H1 (cell line): ENCODE measurements around the gene NR2F1. TPM values are rescaled to one million over a fixed set of nuclear protein-coding genes. Genes with fewer than 3 reads are reported as not detected.

Source experiments
- CTCF ChIA-PET: fragments of 300-600 bp; sonication (Branson Sonifier 250); formaldehyde crosslinking; loops from one replicate; lab custom pipeline; 2021; ENCODE audit not compliant: partially characterized antibody; lab: Charles Lee
- POLR2A ChIA-PET: fragments of 300-600 bp; sonication (Branson Sonifier 250); formaldehyde crosslinking; loops from one replicate; lab custom pipeline; 2021; ENCODE audit warnings: inconsistent platforms; ENCODE audit not compliant: partially characterized antibody; lab: Charles Lee
- DNase-seq, 2 experiments: peaks; one replicate each; pipeline versions ENCODE4 v3.0.0 to v3.0.0-alpha.2; 2010 to 2022; ENCODE audit warnings: low spot score in 2 of 2, low read depth in 1 of 2, mixed read lengths in 1 of 2
- FAIRE-seq: peaks from 2 replicates; lab custom pipeline; 2011; peaks lifted over from hg19 to GRCh38; lab: Jason Lieb, UNC
- H2AFZ ChIP-seq: 2 replicates; pipeline ENCODE4 v1.8.1; 2012; ENCODE audit warnings: low read length, inconsistent platforms
- H2AK5ac ChIP-seq: 2 replicates; pipeline ENCODE4 v1.6.1; 2013; ENCODE audit warnings: low read depth, low read length
- H2BK120ac ChIP-seq: replicated peaks from 2 replicates; pipeline ENCODE3; 2013; ENCODE audit warnings: low read depth, low read length, inconsistent platforms
- H2BK12ac ChIP-seq: 2 replicates; pipeline ENCODE4 v1.6.1; 2013; ENCODE audit warnings: low read depth, low read length
- H2BK15ac ChIP-seq: 2 replicates; pipeline ENCODE4 v1.6.1; 2013; ENCODE audit warnings: low read length
- H2BK20ac ChIP-seq: 2 replicates; pipeline ENCODE4 v1.6.1; 2013; ENCODE audit warnings: low read length
- H2BK5ac ChIP-seq: 2 replicates; pipeline ENCODE4 v1.6.1; 2013; ENCODE audit warnings: low read depth, low read length
- H3K14ac ChIP-seq: 2 replicates; pipeline ENCODE4 v1.6.1; 2013; ENCODE audit warnings: inconsistent platforms; ENCODE audit not compliant: insufficient read length
- H3K18ac ChIP-seq: 2 replicates; pipeline ENCODE4 v1.6.1; 2013; ENCODE audit warnings: low read length; ENCODE audit errors: extremely low read depth
- H3K23ac ChIP-seq: 2 replicates; pipeline ENCODE4 v1.6.1; 2013; ENCODE audit warnings: inconsistent platforms; ENCODE audit not compliant: insufficient read length
- H3K23me2 ChIP-seq: 2 replicates; pipeline ENCODE4 v1.6.1; 2013; ENCODE audit warnings: low read depth, low read length
- H3K27ac ChIP-seq: 2 replicates; pipeline ENCODE4 v1.6.1; 2011; ENCODE audit warnings: low read depth, low read length, inconsistent platforms
- H3K27me3 ChIP-seq, 4 experiments: replicated peaks in 1 of 4; 1 replicate in 1 of 4; 2 replicates in 3 of 4; pipeline versions ENCODE4 v1.6.1 to v1.8.1; 2011 to 2013; ENCODE audit warnings: low read length in 3 of 4, mild to moderate bottlenecking in 3 of 4, inconsistent platforms in 2 of 4, mixed read lengths in 2 of 4, moderate library complexity in 1 of 4; ENCODE audit not compliant: control insufficient read depth in 3 of 4, insufficient read depth in 3 of 4; ENCODE audit errors: extremely low read depth in 1 of 4
- H3K36me3 ChIP-seq, 4 experiments: 2 replicates each; pipeline versions ENCODE4 v1.6.1 to v1.8.1; 2011 to 2013; ENCODE audit warnings: mild to moderate bottlenecking in 4 of 4, low read length in 3 of 4, moderate library complexity in 2 of 4, control low read depth in 1 of 4, inconsistent platforms in 1 of 4; ENCODE audit not compliant: insufficient read depth in 4 of 4, control insufficient read depth in 2 of 4
- H3K4ac ChIP-seq: replicated peaks from 2 replicates; pipeline ENCODE3; 2013; ENCODE audit warnings: low read length, low read depth, mixed read lengths, inconsistent platforms; ENCODE audit not compliant: insufficient read length
- H3K4me1 ChIP-seq, 4 experiments: replicated peaks in 1 of 4; 1 replicate in 1 of 4; 2 replicates in 3 of 4; pipeline versions ENCODE4 v1.6.1 to v1.8.1; 2011 to 2013; ENCODE audit warnings: low read length in 3 of 4, inconsistent platforms in 2 of 4, mixed read lengths in 1 of 4; ENCODE audit not compliant: insufficient read depth in 4 of 4, control insufficient read depth in 3 of 4
- H3K4me2 ChIP-seq, 2 experiments: 2 replicates each; pipeline versions ENCODE4 v1.6.1 to v1.8.1; 2011 to 2013; ENCODE audit warnings: low read depth in 2 of 2, low read length in 2 of 2, control low read depth in 1 of 2, inconsistent platforms in 1 of 2, mild to moderate bottlenecking in 1 of 2; ENCODE audit not compliant: insufficient read depth in 1 of 2
- H3K4me3 ChIP-seq, 4 experiments: fragments of 200-600, 300-600 bp in 1 of 4; sonication (generic), shearing (Covaris generic), sonication (Bioruptor Twin) in 1 of 4; 2 replicates each; pipeline versions ENCODE4 v1.5.1 to v1.8.1; 2011 to 2016; ENCODE audit warnings: low read length in 4 of 4, low read depth in 3 of 4, control low read depth in 2 of 4, inconsistent platforms in 2 of 4, mild to moderate bottlenecking in 2 of 4, mixed read lengths in 1 of 4, moderate library complexity in 1 of 4; ENCODE audit not compliant: insufficient read depth in 2 of 4; ENCODE audit errors: extremely low read depth in 1 of 4
- H3K56ac ChIP-seq: replicated peaks from 2 replicates; pipeline ENCODE3; 2013; ENCODE audit warnings: low read depth, mild to moderate bottlenecking, mixed read lengths, low read length, inconsistent platforms; ENCODE audit not compliant: insufficient read length
- H3K79me1 ChIP-seq: 2 replicates; pipeline ENCODE4 v1.6.1; 2013; ENCODE audit warnings: low read depth, low read length, control low read depth
- H3K79me2 ChIP-seq, 2 experiments: 2 replicates each; pipeline versions ENCODE4 v1.6.1 to v1.8.1; 2012 to 2013; ENCODE audit warnings: low read length in 2 of 2, mild to moderate bottlenecking in 2 of 2, inconsistent platforms in 1 of 2; ENCODE audit not compliant: insufficient read depth in 2 of 2, control insufficient read depth in 1 of 2
- H3K9ac ChIP-seq, 4 experiments: replicated peaks in 1 of 4; 1 replicate in 1 of 4; 2 replicates in 3 of 4; pipeline versions ENCODE4 v1.6.1 to v1.8.1; 2011 to 2013; ENCODE audit warnings: low read depth in 3 of 4, low read length in 3 of 4, control low read depth in 2 of 4, mild to moderate bottlenecking in 2 of 4, moderate library complexity in 2 of 4, inconsistent platforms in 1 of 4; ENCODE audit errors: extremely low read depth in 1 of 4
- H3K9me3 ChIP-seq, 2 experiments: 2 replicates each; pipeline versions ENCODE4 v1.6.1 to v1.8.1; 2012 to 2013; ENCODE audit warnings: mild to moderate bottlenecking in 2 of 2, moderate library complexity in 2 of 2, control low read depth in 1 of 2, inconsistent platforms in 1 of 2, low read depth in 1 of 2, low read length in 1 of 2, mixed read lengths in 1 of 2; ENCODE audit not compliant: insufficient read depth in 2 of 2
- H4K20me1 ChIP-seq, 2 experiments: replicated peaks in 1 of 2; 2 replicates each; pipeline versions ENCODE3 to v1.8.1; 2011 to 2013; ENCODE audit warnings: inconsistent platforms in 2 of 2, low read length in 2 of 2, mild to moderate bottlenecking in 1 of 2; ENCODE audit not compliant: insufficient read depth in 2 of 2, control insufficient read depth in 1 of 2
- H4K5ac ChIP-seq: 2 replicates; pipeline ENCODE4 v1.6.1; 2013; ENCODE audit warnings: low read length, low read depth, mixed read lengths, inconsistent platforms; ENCODE audit not compliant: insufficient read length
- H4K8ac ChIP-seq: 2 replicates; pipeline ENCODE4 v1.8.0; 2013; ENCODE audit warnings: mild to moderate bottlenecking, moderate library complexity, low read length, inconsistent platforms; ENCODE audit not compliant: insufficient read depth; ENCODE audit errors: extremely low read depth
- H4K91ac ChIP-seq: replicated peaks from 2 replicates; pipeline ENCODE3; 2013; ENCODE audit warnings: low read length, mixed read lengths, inconsistent platforms; ENCODE audit not compliant: insufficient read length
- CBX5 ChIP-seq: fragments of 300-800, 300-1000 bp; sonication (generic); IDR thresholded peaks from 2 replicates; pipeline ENCODE4 v1.7.1; 2016; ENCODE audit warnings: antibody characterized with exemption, low read length, low read depth
- CHD1 ChIP-seq: IDR thresholded peaks from 2 replicates; pipeline ENCODE4 v1.6.1; 2012; ENCODE audit warnings: low read depth, low read length, improper control_type of control experiment
- EP300 ChIP-seq, 2 experiments: IDR thresholded peaks; 1 replicate in 1 of 2; 2 replicates in 1 of 2; pipeline ENCODE4 v1.6.1; 2011 to 2012; ENCODE audit warnings: low read depth in 2 of 2, low read length in 2 of 2, mild to moderate bottlenecking in 2 of 2, borderline replicate concordance in 1 of 2, inconsistent platforms in 1 of 2, moderate library complexity in 1 of 2
- EZH2 ChIP-seq: fragments of 200-600 bp; sonication (generic); IDR thresholded peaks from 2 replicates; pipeline ENCODE4 v1.7.1; 2012; ENCODE audit warnings: low read depth, mild to moderate bottlenecking, moderate library complexity, low read length, inconsistent platforms; ENCODE audit not compliant: severe bottlenecking
- FOSL1 ChIP-seq: IDR thresholded peaks from 2 replicates; pipeline ENCODE4 v1.6.1; 2011; ENCODE audit warnings: mild to moderate bottlenecking, low read depth, low read length, moderate library complexity; ENCODE audit not compliant: insufficient read depth
- PHF8 ChIP-seq: fragments of 200-600 bp; sonication (generic); conservative IDR thresholded peaks from 2 replicates; pipeline ENCODE4 v1.7.1; 2012; ENCODE audit warnings: low read depth, mild to moderate bottlenecking, inconsistent platforms, low read length, moderate library complexity
- SIN3A ChIP-seq, 2 experiments: IDR thresholded peaks in 1 of 2; conservative IDR thresholded peaks in 1 of 2; 2 replicates each; pipeline ENCODE4 v1.6.1; 2011 to 2012; ENCODE audit warnings: low read length in 2 of 2, improper control_type of control experiment in 1 of 2, low read depth in 1 of 2, mild to moderate bottlenecking in 1 of 2
- SP1 ChIP-seq: IDR thresholded peaks from 2 replicates; pipeline ENCODE4 v1.6.1; 2011; ENCODE audit warnings: low read depth, low read length
- polyA plus RNA-seq, 7 experiments: library from polyadenylated mRNA; depleted of rRNA in 3 of 7; stranded (reverse) in 5 of 7; unstranded in 2 of 7; fragments of >200 nt in 5 of 7; fragments of 200-250 nt in 2 of 7; gene quantifications; 1 replicate in 5 of 7; 2 replicates in 1 of 7; 4 replicates in 1 of 7; pipeline versions ENCODE4 v1.2.1 to v1.2.3, GENCODE V29; 2011 to 2013; ENCODE audit warnings: missing spikeins in 2 of 7, mixed read lengths in 2 of 7
- total RNA-seq: library from RNA; stranded (reverse); fragmentation: NEBNext Ultra II Directional; extraction: Animal tissue kit (Norgen Biotek cat#: 25700); gene quantifications from 2 replicates; pipeline ENCODE4 v1.2.1, GENCODE V29; 2021
- TF ChIP-seq, protein P1 (sequence below): IDR thresholded peaks from 2 replicates; pipeline ENCODE4 v1.6.1; 2012; ENCODE audit warnings: inconsistent platforms

NR2F1 gene
- total and polyA plus RNA-seq, 2 of the 8 experiments (the other 6 are each of a cell fraction or from before 2014, with no cell fraction given), result not detected

DNA sequence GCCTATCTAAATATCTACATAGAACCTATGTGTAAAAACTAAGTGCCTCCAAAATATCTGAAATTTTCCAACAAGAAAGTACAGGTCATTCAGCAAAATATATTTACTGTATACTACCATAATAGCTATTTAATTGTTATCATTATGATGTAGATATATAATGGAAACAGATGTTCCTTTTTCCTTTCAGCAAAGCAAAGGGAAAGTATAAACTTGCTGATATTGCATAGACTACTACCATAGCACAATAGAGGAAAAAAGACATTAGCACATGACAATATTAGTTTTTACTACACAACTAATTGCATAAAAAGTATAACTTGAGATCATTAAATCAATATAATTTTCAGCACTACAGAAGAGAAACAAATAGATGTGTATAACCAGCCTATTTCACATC is 16.9 kb upstream of the NR2F1 start:
- H3K9me3 ChIP-seq, result no peaks in the 10 kb centered on the region
- no peak overlapping the region for H3K56ac ChIP-seq
- ChIA-PET CTCF (no interaction called here), POLR2A (no interaction called here)
- TF ChIP-seq CBX5 (no peak), EZH2 (no peak), SP1 (no peak), PHF8 (no peak), SIN3A (conservative IDR thresholded peaks at IDR 0.05 in 1 of 2, IDR thresholded peaks at IDR 0.05 in 1 of 2; ENCODE audit: low read depth in 1 of 2, low read length in 2 of 2) (no peak), CHD1 (no peak), EP300 (IDR thresholded peaks at IDR 0.05; ENCODE audit: borderline replicate concordance in 1 of 2, low read depth in 2 of 2, low read length in 2 of 2) (no peak), FOSL1 (no peak)
- TF ChIP-seq, protein P1, sequence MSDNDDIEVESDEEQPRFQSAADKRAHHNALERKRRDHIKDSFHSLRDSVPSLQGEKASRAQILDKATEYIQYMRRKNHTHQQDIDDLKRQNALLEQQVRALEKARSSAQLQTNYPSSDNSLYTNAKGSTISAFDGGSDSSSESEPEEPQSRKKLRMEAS, result no peak
- no peak overlapping the region for H3K9ac ChIP-seq
- H3K23me2 ChIP-seq, result peaks cover 5% of the 10 kb centered on the region; the same call in 1 of the 2 replicates
- H3K79me2 ChIP-seq, result no peaks in the 10 kb centered on the region
- no peak overlapping the region for H3K27ac ChIP-seq
- H2AFZ ChIP-seq, result no peak overlapping the region
- H3K14ac ChIP-seq, result no peak overlapping the region
- H3K27me3 ChIP-seq, result peaks cover 16 to 30% (median 29%) of the 10 kb centered on the region in 4 experiments
- H3K36me3 ChIP-seq, result no peaks in the 10 kb centered on the region
- H3K4me1 ChIP-seq, result peaks cover 3 to 5% (median 5%) of the 10 kb centered on the region in 4 experiments
- H2BK120ac ChIP-seq, result no peak overlapping the region
- no peak for DNase-seq
- no peak overlapping the region for H2BK15ac ChIP-seq
- no peak overlapping the region for H3K4ac ChIP-seq
- no peaks in the 10 kb centered on the region for H3K79me1 ChIP-seq
- no peaks in the 10 kb centered on the region for H4K20me1 ChIP-seq
- no peak overlapping the region for H2BK5ac ChIP-seq
- H4K5ac ChIP-seq, result no peak overlapping the region
- no peak overlapping the region for H4K8ac ChIP-seq
- no peak for FAIRE-seq
- H2BK20ac ChIP-seq, result no peak overlapping the region
- no peak overlapping the region for H3K4me2 ChIP-seq
- H3K23ac ChIP-seq, result no peak overlapping the region
- no peak overlapping the region for H2BK12ac ChIP-seq
- no peak overlapping the region for H3K4me3 ChIP-seq
- no peak overlapping the region for H4K91ac ChIP-seq
- H2AK5ac ChIP-seq, result no peak overlapping the region
- H3K18ac ChIP-seq, result no peak overlapping the region
